Common myeloid progenitor, CD34-positive (primary cell): ENCODE results near the gene ABHD18.
"Not testable (repeated sequence)": the region's sequence is repeated elsewhere in the genome, so short reads cannot be mapped to it uniquely, and the experiment has no call there.

Experiments used
- CTCF ChIA-PET: fragments of 350-600 bp; sonication (Branson Sonifier 250); formaldehyde crosslinking; loops from one replicate; lab custom pipeline; 2021; ENCODE audit warnings: antibody characterized with exemption; lab: Charles Lee
- POLR2A ChIA-PET: fragments of 350-600 bp; sonication (Branson Sonifier 250); formaldehyde crosslinking; loops from one replicate; lab custom pipeline; 2021; ENCODE audit warnings: antibody characterized with exemption; lab: Charles Lee
- DNase-seq, 3 donors: peaks; one replicate each; pipeline versions ENCODE4 v3.0.0 to v3.0.0-alpha.2; 2013
- H3K27ac ChIP-seq, 2 experiments: 1 replicate in 1 of 2; 2 replicates in 1 of 2; pipeline ENCODE4 v1.7.0; 2013; ENCODE audit warnings: inconsistent platforms in 2 of 2, low read length in 2 of 2, mild to moderate bottlenecking in 2 of 2, low read depth in 1 of 2, moderate library complexity in 1 of 2; ENCODE audit not compliant: severe bottlenecking in 2 of 2, insufficient read depth in 1 of 2, poor library complexity in 1 of 2
- H3K27me3 ChIP-seq, 5 experiments: replicated peaks in 2 of 5; 1 replicate in 3 of 5; 2 replicates in 2 of 5; pipeline versions ENCODE4 v1.6.1 to v1.7.0; 2013; ENCODE audit warnings: low read length in 4 of 5, mild to moderate bottlenecking in 2 of 5, moderate library complexity in 2 of 5, inconsistent platforms in 1 of 5; ENCODE audit not compliant: insufficient read depth in 5 of 5, control insufficient read depth in 4 of 5
- H3K36me3 ChIP-seq, 4 experiments: 1 replicate in 2 of 4; 2 replicates in 2 of 4; pipeline versions ENCODE4 v1.6.1 to v1.7.0; 2013; ENCODE audit warnings: low read length in 3 of 4, control low read depth in 1 of 4, mild to moderate bottlenecking in 1 of 4; ENCODE audit not compliant: control insufficient read depth in 4 of 4, insufficient read depth in 4 of 4
- H3K4me1 ChIP-seq, 4 experiments: 1 replicate in 3 of 4; 2 replicates in 1 of 4; pipeline versions ENCODE4 v1.6.1 to v1.7.1; 2013; ENCODE audit warnings: low read length in 3 of 4, mild to moderate bottlenecking in 3 of 4, control low read depth in 1 of 4, inconsistent platforms in 1 of 4, moderate library complexity in 1 of 4; ENCODE audit not compliant: control insufficient read depth in 4 of 4, insufficient read depth in 4 of 4; ENCODE audit errors: control extremely low read depth in 1 of 4
- H3K4me3 ChIP-seq, 7 experiments: 1 replicate in 4 of 7; 2 replicates in 3 of 7; pipeline versions ENCODE4 v1.5.1 to v1.7.0; 2013; ENCODE audit warnings: mild to moderate bottlenecking in 7 of 7, low read length in 6 of 7, moderate library complexity in 6 of 7, inconsistent platforms in 2 of 7, low read depth in 2 of 7, control low read depth in 1 of 7; ENCODE audit not compliant: insufficient read depth in 4 of 7, control insufficient read depth in 1 of 7; ENCODE audit errors: extremely low read depth in 1 of 7
- H3K9me3 ChIP-seq, 5 experiments: 1 replicate in 4 of 5; 2 replicates in 1 of 5; pipeline versions ENCODE4 v1.6.1 to v1.7.1; 2013; ENCODE audit warnings: low read length in 4 of 5, mild to moderate bottlenecking in 2 of 5, inconsistent platforms in 1 of 5, low read depth in 1 of 5, moderate library complexity in 1 of 5; ENCODE audit not compliant: control insufficient read depth in 4 of 5, insufficient read depth in 2 of 5; ENCODE audit errors: control extremely low read depth in 1 of 5
- WGBS: methylation state at CpG from one replicate; pipeline ENCODE4 v1.1.5; 2013; ENCODE audit not compliant: insufficient coverage; 5-methylcytosine and 5-hydroxymethylcytosine counted together

ABHD18 gene

GRCh38 chr4:127982445-127982844, 17.2 kb downstream of the ABHD18 start:
- POLR2A ChIA-PET = no interaction called here
- no CpG with 5 or more reads among the region's 2 CpGs for WGBS

DNA sequence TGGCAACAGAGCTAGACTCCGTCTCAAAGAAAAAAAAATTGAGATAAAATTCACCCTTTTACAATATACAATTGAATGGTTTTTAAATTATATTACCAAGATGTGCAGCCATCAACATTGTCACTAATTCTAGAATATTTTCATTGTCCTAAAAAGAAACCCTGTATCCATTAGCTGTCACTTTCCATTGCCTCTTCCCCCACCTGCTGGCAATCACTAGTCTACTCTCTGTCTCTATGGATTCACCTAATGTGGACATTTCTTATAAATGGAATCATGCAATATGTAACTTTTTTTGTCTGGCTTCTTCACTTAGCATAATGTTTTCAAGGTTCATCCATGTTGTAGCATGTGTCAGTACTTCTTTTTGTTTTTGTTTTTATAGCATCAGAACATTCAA, 20.8 kb downstream of the ABHD18 start:
- ChIA-PET CTCF (no interaction called here), POLR2A (no interaction called here)
- H3K27me3 ChIP-seq = no peaks in the 10 kb centered on the region
- peaks cover 2 to 21% (median 11%) of the 10 kb centered on the region in 4 experiments for H3K36me3 ChIP-seq
- no peak overlapping the region for H3K27ac ChIP-seq
- no peaks in the 10 kb centered on the region for H3K9me3 ChIP-seq
- no CpG with 5 or more reads among the region's 1 CpG for WGBS
- H3K4me1 ChIP-seq = peaks cover 0 to 4% (median 0%) of the 10 kb centered on the region in 4 experiments
- no peak overlapping the region for H3K4me3 ChIP-seq
- DNase-seq = no peak

More at GRCh38 chr4:127982445-127982844, 17.2 kb downstream of the ABHD18 start:
- no peak for DNase-seq
- no peak overlapping the region for H3K4me3 ChIP-seq
- peaks cover 0 to 20% (median 5%) of the 10 kb centered on the region in 4 experiments for H3K36me3 ChIP-seq
- H3K9me3 ChIP-seq = peaks cover 0 to 4% (median 0%) of the 10 kb centered on the region in 5 experiments
- CTCF ChIA-PET = no interaction called here
- no peaks in the 10 kb centered on the region for H3K4me1 ChIP-seq
- H3K27me3 ChIP-seq = no peaks in the 10 kb centered on the region
- H3K27ac ChIP-seq = no peak overlapping the region

- H3K27me3 ChIP-seq = no peaks in the 10 kb centered on the region
- POLR2A ChIA-PET = no interaction called here
- CTCF ChIA-PET = no interaction called here
- H3K9me3 ChIP-seq = no peaks in the 10 kb centered on the region
- H3K36me3 ChIP-seq = peaks cover 2 to 21% (median 11%) of the 10 kb centered on the region in 4 experiments
- peaks cover 0 to 14% (median 9%) of the 10 kb centered on the region in 4 experiments for H3K4me1 ChIP-seq
- H3K27ac ChIP-seq = no peak overlapping the region
- peak in 1 of 3 donors; percentile 37 for DNase-seq
- no peak overlapping the region for H3K4me3 ChIP-seq
- 40% methylated on average over 1 of the region's 6 CpGs for WGBS
Observed at GRCh38 chr4:127988638-127989037, 23.4 kb downstream of the ABHD18 start.

- CTCF ChIA-PET = no interaction called here
Observed at GRCh38 chr4:127993151-127993550, 27.9 kb downstream of the ABHD18 start.

GRCh38 chr4:127995776-127996175, 30.6 kb downstream of the ABHD18 start:
- CTCF ChIA-PET = no interaction called here
- Histone ChIP-seq H3K27ac (no peak overlapping the region), H3K9me3 (peaks cover 0 to 13% (median 6%) of the 10 kb centered on the region in 5 experiments), H3K36me3 (peaks cover 4 to 27% (median 8%) of the 10 kb centered on the region in 4 experiments), H3K4me1 (peaks cover 0 to 13% (median 9%) of the 10 kb centered on the region in 4 experiments), H3K27me3 (no peaks in the 10 kb centered on the region), H3K4me3 (no peak overlapping the region)
- POLR2A ChIA-PET = no interaction called here
- DNase-seq = no peak
- no CpG with 5 or more reads among the region's 1 CpG for WGBS

More at GRCh38 chr4:127993151-127993550, 27.9 kb downstream of the ABHD18 start:
- Histone ChIP-seq H3K27me3 (no peaks in the 10 kb centered on the region), H3K4me3 (peak overlapping the region in 6 of 7 experiments; percentile 20 to 54 (median 40)), H3K4me1 (peaks cover 0 to 15% (median 9%) of the 10 kb centered on the region in 4 experiments), H3K9me3 (peaks cover 0 to 9% (median 4%) of the 10 kb centered on the region in 5 experiments), H3K27ac (peak overlapping the region; percentile 42 to 74), H3K36me3 (peaks cover 4 to 19% (median 10%) of the 10 kb centered on the region in 4 experiments)
- WGBS = 0% methylated on average over 1 of the region's 2 CpGs
- DNase-seq = no peak
- POLR2A ChIA-PET = interaction anchor here (0.6 to 0.7 kb wide), 2 partner anchors 60 to 67 kb away, joined by 3 read pairs; no protein-coding TSS in a partner anchor

DNA sequence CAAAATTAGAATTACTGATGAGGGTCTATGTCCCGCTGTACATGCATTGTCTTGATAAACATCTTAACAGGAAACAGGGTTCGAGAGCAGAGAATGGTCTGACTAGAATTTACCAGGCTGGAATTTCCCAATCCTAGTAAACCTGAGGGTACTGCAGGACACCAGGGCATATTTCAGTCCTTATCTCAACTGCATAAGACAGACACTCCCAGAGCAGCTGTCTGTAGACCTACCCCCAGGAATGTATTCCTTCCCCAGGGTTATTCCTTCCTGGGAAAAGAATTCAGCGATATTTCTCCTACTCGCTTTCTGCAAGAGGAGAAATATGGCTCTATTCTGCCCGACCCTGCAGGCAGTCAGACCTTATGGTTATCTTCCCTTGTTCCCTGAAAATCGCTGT, 31.3 kb downstream of the ABHD18 start:
- Histone ChIP-seq H3K36me3 (peaks cover 4 to 27% (median 8%) of the 10 kb centered on the region in 4 experiments), H3K9me3 (peaks cover 0 to 13% (median 6%) of the 10 kb centered on the region in 5 experiments), H3K4me1 (peaks cover 0 to 13% (median 9%) of the 10 kb centered on the region in 4 experiments)
- CTCF ChIA-PET, H3K4me3 ChIP-seq, H3K27ac ChIP-seq, DNase-seq, POLR2A ChIA-PET, H3K27me3 ChIP-seq: not testable (repeated sequence)
- 90% methylated on average over 3 of the region's 6 CpGs for WGBS

DNA sequence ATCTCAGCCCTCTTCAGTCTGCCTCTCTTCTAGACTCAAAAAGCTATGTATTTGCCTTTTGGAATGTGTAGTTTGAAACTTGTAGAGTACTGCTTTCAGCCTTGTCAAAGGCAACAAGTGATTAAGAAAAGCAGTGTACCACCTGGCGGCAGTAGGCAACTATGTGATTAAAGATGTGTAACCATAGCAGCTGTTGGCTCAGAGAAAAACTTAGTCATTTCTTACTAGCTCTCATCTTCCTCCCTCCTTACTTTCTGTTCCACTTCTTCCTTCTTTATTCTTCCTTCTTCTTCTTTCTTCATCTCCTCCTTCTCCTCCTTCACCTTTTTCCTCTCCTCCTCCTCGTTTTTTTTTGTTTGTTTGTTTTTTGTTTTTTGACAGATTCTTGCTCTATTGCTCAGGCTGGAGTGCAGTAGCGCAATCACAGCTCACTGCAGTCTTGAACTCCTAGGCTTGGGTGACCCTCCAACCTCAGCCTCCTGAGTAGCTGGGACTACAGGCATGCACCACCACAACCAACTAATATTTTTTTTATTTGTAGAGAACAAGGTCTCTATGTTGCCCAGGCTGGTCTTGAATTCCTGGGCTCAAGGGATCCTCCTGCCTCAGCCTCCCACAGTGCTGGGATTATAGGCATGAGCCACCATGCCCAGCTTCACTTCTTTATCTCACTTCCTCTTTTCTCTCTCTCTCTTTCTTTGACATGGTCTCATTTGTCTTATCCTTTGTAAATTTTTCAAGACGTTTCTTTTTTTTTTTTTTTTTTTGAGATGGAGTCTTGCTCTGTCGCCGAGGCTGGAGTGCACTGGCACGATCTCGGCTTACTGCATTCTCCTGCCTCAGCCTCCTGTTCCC, 32.6 kb downstream of the ABHD18 start:
- Histone ChIP-seq H3K4me3 (no peak overlapping the region), H3K27me3 (no peaks in the 10 kb centered on the region), H3K9me3 (peaks cover 0 to 13% (median 6%) of the 10 kb centered on the region in 5 experiments), H3K4me1 (peaks cover 0 to 11% (median 7%) of the 10 kb centered on the region in 4 experiments), H3K27ac (no peak overlapping the region), H3K36me3 (peaks cover 6 to 27% (median 8%) of the 10 kb centered on the region in 4 experiments)
- ChIA-PET CTCF (no interaction called here), POLR2A (interaction anchor here (0.6 to 0.9 kb wide), 3 partner anchors 33 to 1408 kb away, joined by 3 to 8 read pairs (median 3); partner anchors contain the start of genes ABHD18 and MFSD8)
- DNase-seq = peak in 2 of 3 donors; percentile 40 to 55
- 86% methylated on average over 1 of the region's 8 CpGs for WGBS
